ENCODE data around the gene CYB561D1. TPM values are rescaled to one million over a fixed set of nuclear protein-coding genes. Genes with fewer than 3 reads are reported as not detected.

Gene CYB561D1
- total and polyA plus RNA-seq, 2 of the 13 experiments (the other 11 are each of a cell fraction or from before 2014, with no cell fraction given) = 3.9 to 4.1 TPM

DNA sequence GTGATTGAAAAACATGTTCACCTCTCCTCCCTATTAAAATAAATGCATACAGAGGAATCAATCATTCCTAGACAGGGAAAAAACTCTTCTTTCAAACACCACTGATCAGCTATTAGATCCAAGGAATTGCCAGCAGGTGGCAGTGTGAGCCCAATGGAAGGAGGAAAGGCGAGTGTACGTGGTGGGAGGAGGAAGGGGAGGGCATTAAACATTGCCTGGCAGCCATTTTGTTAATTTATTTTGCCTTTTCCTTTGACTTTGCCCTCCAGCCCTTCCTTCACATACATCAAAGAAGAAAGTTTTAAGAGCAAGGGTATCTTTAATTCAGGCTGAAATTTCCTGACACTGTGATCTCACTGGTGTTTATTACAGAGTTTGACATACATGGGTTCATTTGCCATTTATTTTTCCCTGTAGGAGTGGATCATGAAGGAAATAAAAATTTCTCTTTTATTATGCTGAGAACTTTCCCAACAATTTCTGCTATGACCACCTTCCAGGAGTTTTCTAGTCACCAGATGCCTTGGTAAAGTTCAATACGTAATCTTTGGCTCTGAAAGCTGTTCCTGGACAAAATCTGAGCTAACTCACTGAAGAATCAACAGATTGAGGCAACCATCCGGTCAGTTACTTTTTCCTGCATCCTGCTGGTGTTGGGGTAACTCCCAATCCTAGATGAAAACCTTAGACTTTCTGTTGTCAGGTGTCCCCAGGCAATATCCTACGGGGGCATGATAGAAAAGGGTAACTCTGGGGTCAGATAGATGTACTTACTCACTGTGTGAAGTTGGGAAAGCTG lies 52.6 kb downstream of the CYB561D1 start (continued):
- no peak for TF ChIP-seq GATAD1 (CRISPR knock-in tag; IDR thresholded peaks at IDR 0.05)
- TF ChIP-seq, protein P1, sequence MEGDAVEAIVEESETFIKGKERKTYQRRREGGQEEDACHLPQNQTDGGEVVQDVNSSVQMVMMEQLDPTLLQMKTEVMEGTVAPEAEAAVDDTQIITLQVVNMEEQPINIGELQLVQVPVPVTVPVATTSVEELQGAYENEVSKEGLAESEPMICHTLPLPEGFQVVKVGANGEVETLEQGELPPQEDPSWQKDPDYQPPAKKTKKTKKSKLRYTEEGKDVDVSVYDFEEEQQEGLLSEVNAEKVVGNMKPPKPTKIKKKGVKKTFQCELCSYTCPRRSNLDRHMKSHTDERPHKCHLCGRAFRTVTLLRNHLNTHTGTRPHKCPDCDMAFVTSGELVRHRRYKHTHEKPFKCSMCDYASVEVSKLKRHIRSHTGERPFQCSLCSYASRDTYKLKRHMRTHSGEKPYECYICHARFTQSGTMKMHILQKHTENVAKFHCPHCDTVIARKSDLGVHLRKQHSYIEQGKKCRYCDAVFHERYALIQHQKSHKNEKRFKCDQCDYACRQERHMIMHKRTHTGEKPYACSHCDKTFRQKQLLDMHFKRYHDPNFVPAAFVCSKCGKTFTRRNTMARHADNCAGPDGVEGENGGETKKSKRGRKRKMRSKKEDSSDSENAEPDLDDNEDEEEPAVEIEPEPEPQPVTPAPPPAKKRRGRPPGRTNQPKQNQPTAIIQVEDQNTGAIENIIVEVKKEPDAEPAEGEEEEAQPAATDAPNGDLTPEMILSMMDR (CRISPR knock-in tag; IDR thresholded peaks at IDR 0.05) = peak; percentile 92
- TF ChIP-seq ZNF841 (CRISPR knock-in tag; IDR thresholded peaks at IDR 0.05; ENCODE audit: borderline replicate concordance) = no peak
- TF ChIP-seq MBNL3 (CRISPR knock-in tag; conservative IDR thresholded peaks at IDR 0.05) = no peak
- TF ChIP-seq, protein P2, sequence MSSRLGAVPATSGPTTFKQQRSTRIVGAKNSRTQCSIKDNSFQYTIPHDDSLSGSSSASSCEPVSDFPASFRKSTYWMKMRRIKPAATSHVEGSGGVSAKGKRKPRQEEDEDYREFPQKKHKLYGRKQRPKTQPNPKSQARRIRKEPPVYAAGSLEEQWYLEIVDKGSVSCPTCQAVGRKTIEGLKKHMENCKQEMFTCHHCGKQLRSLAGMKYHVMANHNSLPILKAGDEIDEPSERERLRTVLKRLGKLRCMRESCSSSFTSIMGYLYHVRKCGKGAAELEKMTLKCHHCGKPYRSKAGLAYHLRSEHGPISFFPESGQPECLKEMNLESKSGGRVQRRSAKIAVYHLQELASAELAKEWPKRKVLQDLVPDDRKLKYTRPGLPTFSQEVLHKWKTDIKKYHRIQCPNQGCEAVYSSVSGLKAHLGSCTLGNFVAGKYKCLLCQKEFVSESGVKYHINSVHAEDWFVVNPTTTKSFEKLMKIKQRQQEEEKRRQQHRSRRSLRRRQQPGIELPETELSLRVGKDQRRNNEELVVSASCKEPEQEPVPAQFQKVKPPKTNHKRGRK (CRISPR knock-in tag; IDR thresholded peaks at IDR 0.05) = no peak
- TF ChIP-seq HNRNPK (IDR thresholded peaks at IDR 0.05; ENCODE audit: low read depth, low read length, poor library complexity, severe bottlenecking) = no peak
- TF ChIP-seq, protein P3, sequence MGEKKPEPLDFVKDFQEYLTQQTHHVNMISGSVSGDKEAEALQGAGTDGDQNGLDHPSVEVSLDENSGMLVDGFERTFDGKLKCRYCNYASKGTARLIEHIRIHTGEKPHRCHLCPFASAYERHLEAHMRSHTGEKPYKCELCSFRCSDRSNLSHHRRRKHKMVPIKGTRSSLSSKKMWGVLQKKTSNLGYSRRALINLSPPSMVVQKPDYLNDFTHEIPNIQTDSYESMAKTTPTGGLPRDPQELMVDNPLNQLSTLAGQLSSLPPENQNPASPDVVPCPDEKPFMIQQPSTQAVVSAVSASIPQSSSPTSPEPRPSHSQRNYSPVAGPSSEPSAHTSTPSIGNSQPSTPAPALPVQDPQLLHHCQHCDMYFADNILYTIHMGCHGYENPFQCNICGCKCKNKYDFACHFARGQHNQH (CRISPR knock-in tag; IDR thresholded peaks at IDR 0.05) = 0 out of 2 replicates have a peak, but pooled peaks have one; percentile 19
- peak; percentile 37; the same call in 1 of the 2 replicates for TF ChIP-seq RXRB (CRISPR knock-in tag; IDR thresholded peaks at IDR 0.05; ENCODE audit: borderline replicate concordance)
- 0 out of 2 replicates have a peak, but pooled peaks have one; percentile 34 for TF ChIP-seq ZNF263 (CRISPR knock-in tag; IDR thresholded peaks at IDR 0.05)
- no peak for TF ChIP-seq TOPORS (CRISPR knock-in tag; IDR thresholded peaks at IDR 0.05)
- TF ChIP-seq, protein P4, sequence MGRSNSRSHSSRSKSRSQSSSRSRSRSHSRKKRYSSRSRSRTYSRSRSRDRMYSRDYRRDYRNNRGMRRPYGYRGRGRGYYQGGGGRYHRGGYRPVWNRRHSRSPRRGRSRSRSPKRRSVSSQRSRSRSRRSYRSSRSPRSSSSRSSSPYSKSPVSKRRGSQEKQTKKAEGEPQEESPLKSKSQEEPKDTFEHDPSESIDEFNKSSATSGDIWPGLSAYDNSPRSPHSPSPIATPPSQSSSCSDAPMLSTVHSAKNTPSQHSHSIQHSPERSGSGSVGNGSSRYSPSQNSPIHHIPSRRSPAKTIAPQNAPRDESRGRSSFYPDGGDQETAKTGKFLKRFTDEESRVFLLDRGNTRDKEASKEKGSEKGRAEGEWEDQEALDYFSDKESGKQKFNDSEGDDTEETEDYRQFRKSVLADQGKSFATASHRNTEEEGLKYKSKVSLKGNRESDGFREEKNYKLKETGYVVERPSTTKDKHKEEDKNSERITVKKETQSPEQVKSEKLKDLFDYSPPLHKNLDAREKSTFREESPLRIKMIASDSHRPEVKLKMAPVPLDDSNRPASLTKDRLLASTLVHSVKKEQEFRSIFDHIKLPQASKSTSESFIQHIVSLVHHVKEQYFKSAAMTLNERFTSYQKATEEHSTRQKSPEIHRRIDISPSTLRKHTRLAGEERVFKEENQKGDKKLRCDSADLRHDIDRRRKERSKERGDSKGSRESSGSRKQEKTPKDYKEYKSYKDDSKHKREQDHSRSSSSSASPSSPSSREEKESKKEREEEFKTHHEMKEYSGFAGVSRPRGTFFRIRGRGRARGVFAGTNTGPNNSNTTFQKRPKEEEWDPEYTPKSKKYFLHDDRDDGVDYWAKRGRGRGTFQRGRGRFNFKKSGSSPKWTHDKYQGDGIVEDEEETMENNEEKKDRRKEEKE (IDR thresholded peaks at IDR 0.05) = no peak
- TF ChIP-seq CREM (IDR thresholded peaks at IDR 0.05) = peak; percentile 19; the same call in 1 of the 2 replicates
- no peak for TF ChIP-seq CREM (CRISPR knock-in tag; IDR thresholded peaks at IDR 0.05)
- no peak for TF ChIP-seq ZNF891 (CRISPR knock-in tag; IDR thresholded peaks at IDR 0.05)
- TF ChIP-seq BCL6 (CRISPR knock-in tag; IDR thresholded peaks at IDR 0.05) = peak; percentile 67
- no peak for TF ChIP-seq ZFP62 (CRISPR knock-in tag; IDR thresholded peaks at IDR 0.05)
- TF ChIP-seq THAP11 (CRISPR knock-in tag; IDR thresholded peaks at IDR 0.05) = peak; percentile 44; the same call in 1 of the 2 replicates
- TF ChIP-seq, protein P5, sequence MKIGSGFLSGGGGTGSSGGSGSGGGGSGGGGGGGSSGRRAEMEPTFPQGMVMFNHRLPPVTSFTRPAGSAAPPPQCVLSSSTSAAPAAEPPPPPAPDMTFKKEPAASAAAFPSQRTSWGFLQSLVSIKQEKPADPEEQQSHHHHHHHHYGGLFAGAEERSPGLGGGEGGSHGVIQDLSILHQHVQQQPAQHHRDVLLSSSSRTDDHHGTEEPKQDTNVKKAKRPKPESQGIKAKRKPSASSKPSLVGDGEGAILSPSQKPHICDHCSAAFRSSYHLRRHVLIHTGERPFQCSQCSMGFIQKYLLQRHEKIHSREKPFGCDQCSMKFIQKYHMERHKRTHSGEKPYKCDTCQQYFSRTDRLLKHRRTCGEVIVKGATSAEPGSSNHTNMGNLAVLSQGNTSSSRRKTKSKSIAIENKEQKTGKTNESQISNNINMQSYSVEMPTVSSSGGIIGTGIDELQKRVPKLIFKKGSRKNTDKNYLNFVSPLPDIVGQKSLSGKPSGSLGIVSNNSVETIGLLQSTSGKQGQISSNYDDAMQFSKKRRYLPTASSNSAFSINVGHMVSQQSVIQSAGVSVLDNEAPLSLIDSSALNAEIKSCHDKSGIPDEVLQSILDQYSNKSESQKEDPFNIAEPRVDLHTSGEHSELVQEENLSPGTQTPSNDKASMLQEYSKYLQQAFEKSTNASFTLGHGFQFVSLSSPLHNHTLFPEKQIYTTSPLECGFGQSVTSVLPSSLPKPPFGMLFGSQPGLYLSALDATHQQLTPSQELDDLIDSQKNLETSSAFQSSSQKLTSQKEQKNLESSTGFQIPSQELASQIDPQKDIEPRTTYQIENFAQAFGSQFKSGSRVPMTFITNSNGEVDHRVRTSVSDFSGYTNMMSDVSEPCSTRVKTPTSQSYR (CRISPR knock-in tag; IDR thresholded peaks at IDR 0.05; ENCODE audit: borderline replicate concordance) = 0 out of 2 replicates have a peak, but pooled peaks have one; percentile 29
- TF ChIP-seq SATB2 (CRISPR knock-in tag; IDR thresholded peaks at IDR 0.05) = no peak
